Endothelial cell of umbilical vein (primary cell): Measurements from ENCODE around the gene OXSR1. TPM values are rescaled to one million over a fixed set of nuclear protein-coding genes. Genes with fewer than 3 reads are reported as not detected.
A peak's percentile ranks its signal among the peaks of the same experiment; 100 is the strongest.

ENCODE experiments used
- BruUV-seq: library from RNA; stranded (reverse); fragments of 400-500 nt; replicated peaks from 2 replicates; lab custom pipeline; 2021; lab: Mats Ljungman, UMichigan
- CTCF ChIA-PET: fragments of 300-600, 350-600 bp; sonication (Branson Sonifier 250); formaldehyde crosslinking; loops from one replicate; lab custom pipeline; 2021; ENCODE audit warnings: antibody characterized with exemption, inconsistent platforms; lab: Charles Lee
- POLR2A ChIA-PET: fragments of 300-600, 350-600 bp; sonication (Branson Sonifier 250); formaldehyde crosslinking; loops from one replicate; lab custom pipeline; 2021; ENCODE audit warnings: antibody characterized with exemption, inconsistent platforms; lab: Charles Lee
- DNase-seq: peaks from one replicate; pipeline ENCODE4 v3.0.0-alpha.2; 2011; ENCODE audit warnings: low read depth, low spot score
- FAIRE-seq: peaks from 2 replicates; lab custom pipeline; 2011; peaks lifted over from hg19 to GRCh38; lab: Jason Lieb, UNC
- H2AFZ ChIP-seq: 2 replicates; pipeline ENCODE4 v1.6.0; 2012; ENCODE audit warnings: low read depth, low read length, control low read depth, inconsistent platforms
- H3K27ac ChIP-seq: 2 replicates; pipeline ENCODE4 v1.5.1; 2011; ENCODE audit warnings: low read depth, mild to moderate bottlenecking, control low read depth, low read length, moderate library complexity; ENCODE audit not compliant: insufficient read depth
- H3K27me3 ChIP-seq, 2 experiments: 2 replicates each; pipeline versions ENCODE4 v1.6.0 to v1.6.1; 2011; ENCODE audit warnings: low read length in 2 of 2, mixed read lengths in 1 of 2; ENCODE audit not compliant: control insufficient read depth in 2 of 2, insufficient read depth in 2 of 2
- H3K36me3 ChIP-seq, 2 experiments: 2 replicates in 1 of 2; 3 replicates in 1 of 2; pipeline ENCODE4 v1.5.1; 2011; ENCODE audit warnings: low read length in 2 of 2, mild to moderate bottlenecking in 1 of 2, moderate library complexity in 1 of 2; ENCODE audit not compliant: control insufficient read depth in 2 of 2, insufficient read depth in 2 of 2; ENCODE audit errors: extremely low read depth in 1 of 2
- H3K4me1 ChIP-seq: 3 replicates; pipeline ENCODE4 v1.5.1; 2011; ENCODE audit warnings: mild to moderate bottlenecking, low read length; ENCODE audit not compliant: control insufficient read depth, insufficient read depth; ENCODE audit errors: extremely low read depth
- H3K4me2 ChIP-seq: 2 replicates; pipeline ENCODE4 v1.6.1; 2011; ENCODE audit warnings: low read length, control low read depth, mixed read lengths; ENCODE audit not compliant: insufficient read depth
- H3K4me3 ChIP-seq, 3 experiments: fragments of 200-600 bp in 1 of 3; sonication (generic), shearing (Covaris generic) in 1 of 3; replicated peaks in 1 of 3; 2 replicates each; pipeline ENCODE4 v1.5.1; 2011 to 2016; ENCODE audit warnings: control low read depth in 3 of 3, low read length in 3 of 3, mild to moderate bottlenecking in 2 of 3, inconsistent platforms in 1 of 3, low read depth in 1 of 3, moderate library complexity in 1 of 3; ENCODE audit not compliant: insufficient read depth in 1 of 3
- H3K79me2 ChIP-seq: 2 replicates; pipeline ENCODE4 v1.6.0; 2012; ENCODE audit warnings: low read length, inconsistent platforms; ENCODE audit not compliant: control insufficient read depth, insufficient read depth
- H3K9ac ChIP-seq: replicated peaks from 2 replicates; pipeline ENCODE3; 2011; ENCODE audit warnings: low read length, control low read depth; ENCODE audit not compliant: insufficient read depth; ENCODE audit errors: extremely low read depth
- H3K9me1 ChIP-seq: replicated peaks from 3 replicates; pipeline ENCODE4 v1.6.0; 2011; ENCODE audit warnings: mild to moderate bottlenecking, low read length; ENCODE audit not compliant: control insufficient read depth, insufficient read depth; ENCODE audit errors: extremely low read depth
- H3K9me3 ChIP-seq: replicated peaks from 2 replicates; pipeline ENCODE4 v1.5.1; 2012; ENCODE audit warnings: low read length, inconsistent platforms; ENCODE audit not compliant: control insufficient read depth, insufficient read depth
- H4K20me1 ChIP-seq: replicated peaks from 2 replicates; pipeline ENCODE3; 2011; ENCODE audit warnings: mild to moderate bottlenecking, low read length; ENCODE audit not compliant: control insufficient read depth, insufficient read depth; ENCODE audit errors: extremely low read depth
- CTCF ChIP-seq, 2 donors: IDR thresholded peaks; 1 replicate in 1 of 2; 2 replicates in 1 of 2; pipeline ENCODE4 v1.5.1; 2011; ENCODE audit warnings: low read length in 2 of 2, mild to moderate bottlenecking in 2 of 2, moderate library complexity in 2 of 2, control low read depth in 1 of 2, inconsistent platforms in 1 of 2, low read depth in 1 of 2; ENCODE audit not compliant: insufficient read depth in 1 of 2; ENCODE audit errors: extremely low read depth in 1 of 2
- EZH2 ChIP-seq: IDR thresholded peaks from 2 replicates; pipeline ENCODE4 v1.6.1; 2012; ENCODE audit warnings: borderline replicate concordance, low read depth, mild to moderate bottlenecking, moderate library complexity, low read length, inconsistent platforms; ENCODE audit not compliant: severe bottlenecking
- FOS ChIP-seq: IDR thresholded peaks from 2 replicates; pipeline ENCODE4 v1.6.1; 2011; ENCODE audit warnings: mild to moderate bottlenecking, low read length, moderate library complexity, borderline replicate concordance; ENCODE audit not compliant: insufficient read depth
- GATA2 ChIP-seq: IDR thresholded peaks from 2 replicates; pipeline ENCODE4 v1.7.0; 2011; ENCODE audit warnings: low read depth, mild to moderate bottlenecking, moderate library complexity, mixed read lengths, low read length; ENCODE audit not compliant: insufficient read length, insufficient read depth
- JUN ChIP-seq: IDR thresholded peaks from 2 replicates; pipeline ENCODE4 v1.6.1; 2011; ENCODE audit warnings: borderline replicate concordance, low read depth; ENCODE audit not compliant: insufficient read length, insufficient read depth
- MAX ChIP-seq: IDR thresholded peaks from 2 replicates; pipeline ENCODE4 v1.6.1; 2011; ENCODE audit not compliant: insufficient read depth, insufficient read length
- MYC ChIP-seq: IDR thresholded peaks from one replicate; pipeline ENCODE4 v1.6.1; 2011; ENCODE audit warnings: mild to moderate bottlenecking, low read depth, low read length
- POLR2A ChIP-seq: IDR thresholded peaks from 2 replicates; pipeline ENCODE4 v1.6.1; 2012; ENCODE audit warnings: low read depth, mild to moderate bottlenecking, control low read depth, low read length
- POLR2AphosphoS5 ChIP-seq: IDR thresholded peaks from 2 replicates; pipeline ENCODE4 v1.6.1; 2012; ENCODE audit warnings: low read depth, mild to moderate bottlenecking, control low read depth, low read length, moderate library complexity; ENCODE audit not compliant: insufficient read depth
- dilution Hi-C: fragments of 300-500 bp; cut with MboI; formaldehyde crosslinking; loops from one replicate; pipeline ENCODE4 v1.15.0; 2019; ENCODE audit warnings: low sequenced_read_pairs; ENCODE audit not compliant: extremely low pct_ligation_motif_present
- intact Hi-C: fragments of 100-400 bp; cut with micrococcal nuclease; formaldehyde crosslinking; loops from one replicate; pipeline ENCODE4 v1.10.0; 2022
- polyA plus RNA-seq, 4 experiments: library from polyadenylated mRNA; depleted of rRNA in 3 of 4; stranded (reverse) in 3 of 4; unstranded in 1 of 4; fragments of >200 nt; gene quantifications; 2 replicates each; pipeline versions ENCODE4 v1.2.1 to v1.2.3, GENCODE V29; 2011 to 2012; ENCODE audit warnings: missing spikeins in 1 of 4
- total RNA-seq: library from RNA; stranded (reverse); gene quantifications from 2 replicates; pipeline ENCODE4 v1.2.3, GENCODE V29; 2021

Gene OXSR1
- total and polyA plus RNA-seq, 2 donors (not counting 3 experiments of a cell fraction or from before 2014, with no cell fraction given): 15.1 to 32.9 TPM

- intact Hi-C loops (no loop called here), dilution Hi-C loops (no loop called here)
- TF ChIP-seq POLR2AphosphoS5 (no peak), CTCF (IDR thresholded peaks at IDR 0.05; ENCODE audit: extremely low read depth in 1 of 2, insufficient read depth in 1 of 2, low read depth in 1 of 2, low read length in 2 of 2) (no peak), GATA2 (no peak), EZH2 (no peak), POLR2A (no peak), MYC (no peak), FOS (no peak), MAX (no peak), JUN (no peak)
- no peaks in the 10 kb centered on the region for H3K36me3 ChIP-seq
- H4K20me1 ChIP-seq: peaks cover 6% of the 10 kb centered on the region
- no peak overlapping the region for H3K4me3 ChIP-seq
- CTCF ChIA-PET: interaction anchor here (0.9 kb wide), 1 partner anchor 12 kb away, joined by 4 read pairs; the partner anchor contains the start of gene OXSR1
- no peaks in the 10 kb centered on the region for H3K27me3 ChIP-seq
- DNase-seq: no peak
- H2AFZ ChIP-seq: no peak overlapping the region
- no peak overlapping the region for H3K4me2 ChIP-seq
- no peaks in the 10 kb centered on the region for H3K9me1 ChIP-seq
- no TSS peak for BruUV-seq
- H3K4me1 ChIP-seq: no peaks in the 10 kb centered on the region
- peak; percentile 24 for FAIRE-seq
- H3K9ac ChIP-seq: no peak overlapping the region
- H3K79me2 ChIP-seq: peaks cover 62% of the 10 kb centered on the region
- no peak overlapping the region for H3K27ac ChIP-seq
- H3K9me3 ChIP-seq: no peaks in the 10 kb centered on the region
- POLR2A ChIA-PET: no interaction called here
These were observed 11.8 kb downstream of the OXSR1 start for GRCh38 chr3:38177181-38177580.
